Neural crest cell (in vitro differentiated cells): ENCODE data around the gene PRR5L. TPM values are rescaled to one million over a fixed set of nuclear protein-coding genes. Genes with fewer than 3 reads are reported as not detected.
A peak's percentile ranks its signal among the peaks of the same experiment; 100 is the strongest.

Source experiments
- DNase-seq: peaks from one replicate; pipeline ENCODE4 v3.0.0; 2021; ENCODE audit warnings: low read depth, mixed read lengths, low spot score
- H3K27ac Mint-ChIP-seq: one replicate; pipeline ENCODE4 v1.8.0; 2021; ENCODE audit warnings: mild to moderate bottlenecking, mixed read lengths; ENCODE audit not compliant: unreplicated experiment
- H3K27me3 Mint-ChIP-seq: 2 replicates; pipeline ENCODE4 v1.8.0; 2021; ENCODE audit warnings: low read depth, mild to moderate bottlenecking, mixed read lengths
- H3K36me3 Mint-ChIP-seq: 2 replicates; pipeline ENCODE4 v1.8.0; 2021; ENCODE audit warnings: low read depth, mild to moderate bottlenecking, mixed read lengths
- H3K4me1 Mint-ChIP-seq: 2 replicates; pipeline ENCODE4 v1.8.0; 2021; ENCODE audit warnings: mixed read lengths
- H3K4me3 Mint-ChIP-seq: one replicate; pipeline ENCODE4 v1.8.0; 2021; ENCODE audit warnings: mild to moderate bottlenecking, mixed read lengths
- H3K9me3 Mint-ChIP-seq: 2 replicates; pipeline ENCODE4 v1.8.0; 2021; ENCODE audit warnings: mixed read lengths
- total RNA-seq: library from RNA; stranded (reverse); gene quantifications from 2 replicates; pipeline ENCODE4 v1.2.1, GENCODE V29; 2021
- TF ChIP-seq, protein P1 (sequence below): fragments of 200-600 bp; sonication (generic); conservative IDR thresholded peaks from 2 replicates; pipeline ENCODE4 v1.5.0; 2021; ENCODE audit warnings: antibody characterized with exemption, mild to moderate bottlenecking

PRR5L gene
- total RNA-seq, 1 donor from 2014 or later = 6.6 TPM

DNA sequence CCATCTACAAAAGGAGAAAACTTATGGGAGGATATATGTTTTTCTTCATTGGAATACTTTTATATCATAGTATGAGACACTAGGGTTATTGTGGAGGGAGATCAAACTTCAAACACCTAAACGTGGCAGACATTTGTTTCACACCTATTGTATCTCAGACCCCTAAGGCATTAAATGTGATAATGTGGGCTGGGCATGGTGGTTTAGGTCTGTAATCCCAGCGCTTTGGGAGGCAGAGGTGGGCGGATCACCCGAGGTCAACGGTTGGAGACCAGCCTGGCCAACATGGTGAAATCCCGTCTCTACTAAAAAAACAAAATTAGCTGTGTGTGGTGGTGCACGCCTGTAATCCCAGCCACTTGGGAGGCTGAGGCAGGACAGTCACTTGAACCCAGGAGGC lies 75.5 kb downstream of the PRR5L start:
- H3K36me3 Mint-ChIP-seq = no peaks in the 10 kb centered on the region
- no peak for DNase-seq
- peaks cover 19% of the 10 kb centered on the region for H3K4me1 Mint-ChIP-seq
- TF ChIP-seq, protein P1, sequence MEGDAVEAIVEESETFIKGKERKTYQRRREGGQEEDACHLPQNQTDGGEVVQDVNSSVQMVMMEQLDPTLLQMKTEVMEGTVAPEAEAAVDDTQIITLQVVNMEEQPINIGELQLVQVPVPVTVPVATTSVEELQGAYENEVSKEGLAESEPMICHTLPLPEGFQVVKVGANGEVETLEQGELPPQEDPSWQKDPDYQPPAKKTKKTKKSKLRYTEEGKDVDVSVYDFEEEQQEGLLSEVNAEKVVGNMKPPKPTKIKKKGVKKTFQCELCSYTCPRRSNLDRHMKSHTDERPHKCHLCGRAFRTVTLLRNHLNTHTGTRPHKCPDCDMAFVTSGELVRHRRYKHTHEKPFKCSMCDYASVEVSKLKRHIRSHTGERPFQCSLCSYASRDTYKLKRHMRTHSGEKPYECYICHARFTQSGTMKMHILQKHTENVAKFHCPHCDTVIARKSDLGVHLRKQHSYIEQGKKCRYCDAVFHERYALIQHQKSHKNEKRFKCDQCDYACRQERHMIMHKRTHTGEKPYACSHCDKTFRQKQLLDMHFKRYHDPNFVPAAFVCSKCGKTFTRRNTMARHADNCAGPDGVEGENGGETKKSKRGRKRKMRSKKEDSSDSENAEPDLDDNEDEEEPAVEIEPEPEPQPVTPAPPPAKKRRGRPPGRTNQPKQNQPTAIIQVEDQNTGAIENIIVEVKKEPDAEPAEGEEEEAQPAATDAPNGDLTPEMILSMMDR = no peak
- H3K27me3 Mint-ChIP-seq = peaks cover 38% of the 10 kb centered on the region
- no peaks in the 10 kb centered on the region for H3K9me3 Mint-ChIP-seq
- no peak overlapping the region for H3K27ac Mint-ChIP-seq
- H3K4me3 Mint-ChIP-seq = no peak overlapping the region

DNA sequence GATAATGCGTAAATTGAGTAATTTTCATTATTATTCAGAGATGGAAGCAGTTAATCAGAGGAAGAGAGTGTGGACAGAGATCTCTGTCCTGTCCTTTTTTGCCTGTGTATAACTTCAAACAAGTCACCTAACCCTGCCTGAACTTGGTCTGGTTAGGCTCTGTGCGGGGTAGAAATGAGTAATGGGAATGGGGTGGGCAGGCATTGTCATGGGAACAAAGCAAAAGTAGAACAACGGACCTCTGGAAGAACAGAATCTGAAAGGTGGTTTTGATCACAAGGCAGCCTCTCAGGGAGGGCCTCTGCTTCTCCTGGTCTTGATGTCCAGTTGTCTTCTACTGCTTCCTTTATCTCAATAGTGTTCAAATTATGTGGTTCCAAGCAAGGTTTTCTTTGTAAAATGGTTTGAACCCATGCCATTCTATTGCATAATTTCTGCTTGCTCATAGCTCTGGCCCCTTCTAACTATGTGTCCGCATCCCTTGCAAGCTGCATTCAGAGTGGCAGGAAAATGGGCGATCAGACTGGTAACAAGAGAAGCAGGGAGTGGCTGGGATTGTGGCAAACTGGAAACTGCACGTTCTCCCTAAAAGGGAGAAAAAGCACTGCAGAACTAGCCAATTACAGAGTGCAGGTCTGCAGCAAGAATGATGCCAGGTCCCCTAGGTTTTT lies 76.1 kb downstream of the PRR5L start:
- no peak overlapping the region for H3K4me3 Mint-ChIP-seq
- H3K9me3 Mint-ChIP-seq = no peaks in the 10 kb centered on the region
- peaks cover 42% of the 10 kb centered on the region for H3K27me3 Mint-ChIP-seq

GRCh38 chr11:36373016-36374010 lies 77.2 kb downstream of the PRR5L start:
- Mint-ChIP-seq H3K4me1 (peaks cover 31% of the 10 kb centered on the region), H3K27me3 (peaks cover 52% of the 10 kb centered on the region), H3K4me3 (peak overlapping the region; percentile 93), H3K27ac (no peak overlapping the region), H3K36me3 (no peaks in the 10 kb centered on the region), H3K9me3 (no peaks in the 10 kb centered on the region)
- DNase-seq = no peak
- TF ChIP-seq, protein P1 = no peak

More for the DNA sequence above, 76.1 kb downstream of the PRR5L start:
- TF ChIP-seq, protein P1 = no peak
- Mint-ChIP-seq H3K4me1 (peaks cover 22% of the 10 kb centered on the region), H3K36me3 (no peaks in the 10 kb centered on the region), H3K27ac (no peak overlapping the region)
- no peak for DNase-seq

DNA sequence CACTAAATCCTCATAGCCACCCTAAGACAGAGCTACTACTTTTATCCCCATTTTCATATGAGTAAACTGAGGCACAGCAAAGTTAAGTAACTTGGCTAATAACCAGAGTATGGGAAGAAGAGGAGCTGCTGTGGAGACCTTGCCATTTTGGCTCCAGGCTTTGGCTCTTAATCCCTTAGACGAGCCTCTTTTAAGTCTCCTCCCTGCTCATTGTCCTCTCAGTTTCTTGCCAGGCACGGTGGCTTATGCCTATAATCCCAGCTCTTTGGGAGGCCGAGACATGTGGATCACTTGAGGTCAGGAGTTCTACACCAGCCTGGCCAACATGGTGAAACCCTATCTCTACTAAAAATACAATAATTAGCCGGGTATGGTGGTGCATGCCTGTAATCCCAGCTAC lies 78.6 kb downstream of the PRR5L start:
- DNase-seq = no peak
- Mint-ChIP-seq H3K27me3 (peaks cover 65% of the 10 kb centered on the region), H3K36me3 (peaks cover 2% of the 10 kb centered on the region), H3K9me3 (no peaks in the 10 kb centered on the region), H3K27ac (no peak overlapping the region), H3K4me1 (peaks cover 40% of the 10 kb centered on the region), H3K4me3 (peak overlapping the region; percentile 93)
- TF ChIP-seq, protein P1 = no peak

DNA sequence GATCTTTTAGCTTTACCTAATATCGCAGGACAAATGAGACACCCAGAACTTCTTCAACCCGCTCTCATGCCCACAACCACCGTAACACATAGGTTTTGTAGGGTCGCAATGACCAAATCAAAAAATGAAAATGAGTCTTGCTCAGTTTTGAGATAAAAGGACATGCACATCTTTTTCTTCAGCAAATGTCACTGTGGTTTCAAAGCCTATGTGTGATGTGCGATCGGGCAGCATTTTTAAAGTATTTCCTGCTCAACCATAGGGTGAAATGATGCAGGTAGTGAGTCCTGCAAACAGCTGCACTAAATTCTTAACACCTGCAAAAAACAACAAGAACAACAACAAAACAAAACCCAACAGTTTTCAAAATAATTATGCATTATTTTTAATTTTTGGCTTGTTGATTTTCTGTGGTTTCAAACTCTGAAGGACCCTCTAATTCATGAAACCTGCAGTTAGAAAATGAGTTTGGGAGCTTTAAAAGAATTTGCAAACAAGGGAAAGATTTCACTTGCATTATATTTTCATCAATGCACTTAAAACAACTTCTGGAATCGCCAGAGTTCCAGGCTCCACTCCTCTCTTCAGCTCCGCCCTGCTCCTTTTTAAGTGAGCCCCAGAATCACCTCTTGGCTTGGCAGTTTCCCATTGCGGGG lies 79.4 kb downstream of the PRR5L start:
- H3K9me3 Mint-ChIP-seq = no peaks in the 10 kb centered on the region
- peaks cover 2% of the 10 kb centered on the region for H3K36me3 Mint-ChIP-seq
- no peak overlapping the region for H3K27ac Mint-ChIP-seq
- peaks cover 69% of the 10 kb centered on the region for H3K27me3 Mint-ChIP-seq
- H3K4me1 Mint-ChIP-seq = peaks cover 42% of the 10 kb centered on the region
- TF ChIP-seq, protein P1 = no peak
- H3K4me3 Mint-ChIP-seq = peak overlapping the region; percentile 93
- no peak for DNase-seq
